Measurements from ENCODE around the gene FMO3. TPM values are rescaled to one million over a fixed set of nuclear protein-coding genes. Genes with fewer than 3 reads are reported as not detected.

The FMO3 gene
- total RNA-seq, 1 experiment from 2014 or later = not detected

DNA sequence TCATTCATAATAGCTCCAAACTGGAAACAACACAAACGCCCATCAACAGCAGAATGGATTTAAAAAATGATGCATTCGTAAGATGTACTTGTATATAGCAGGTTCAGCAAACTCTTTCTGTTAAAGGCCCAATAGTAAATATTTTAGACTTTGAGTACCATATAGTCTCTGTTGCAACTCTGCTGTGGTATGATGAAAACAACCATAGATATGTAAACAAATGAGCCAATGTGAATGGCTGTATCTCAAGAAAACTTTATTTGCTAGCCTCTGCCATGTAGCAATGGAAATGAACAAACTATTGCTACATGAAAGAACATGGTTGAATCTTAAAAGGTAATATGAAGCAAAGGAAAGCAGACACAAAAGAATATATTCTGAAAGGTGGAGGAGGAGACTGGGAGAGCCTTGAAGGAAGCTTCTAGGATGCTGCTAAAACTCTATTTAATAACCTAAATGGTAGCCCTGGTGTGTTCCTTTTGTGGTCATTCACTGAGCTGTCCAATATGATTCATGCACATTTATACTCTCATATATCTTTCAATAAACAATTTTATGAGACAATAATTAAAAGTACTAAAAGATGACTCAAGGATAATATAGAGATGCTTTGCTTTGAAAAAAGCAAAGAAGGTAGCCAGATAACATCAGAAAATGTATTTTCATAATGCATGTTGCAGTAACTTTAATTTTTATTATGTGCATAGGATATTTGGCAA, 29.1 kb upstream of the FMO3 start (continued):
- TF ChIP-seq, protein P1, sequence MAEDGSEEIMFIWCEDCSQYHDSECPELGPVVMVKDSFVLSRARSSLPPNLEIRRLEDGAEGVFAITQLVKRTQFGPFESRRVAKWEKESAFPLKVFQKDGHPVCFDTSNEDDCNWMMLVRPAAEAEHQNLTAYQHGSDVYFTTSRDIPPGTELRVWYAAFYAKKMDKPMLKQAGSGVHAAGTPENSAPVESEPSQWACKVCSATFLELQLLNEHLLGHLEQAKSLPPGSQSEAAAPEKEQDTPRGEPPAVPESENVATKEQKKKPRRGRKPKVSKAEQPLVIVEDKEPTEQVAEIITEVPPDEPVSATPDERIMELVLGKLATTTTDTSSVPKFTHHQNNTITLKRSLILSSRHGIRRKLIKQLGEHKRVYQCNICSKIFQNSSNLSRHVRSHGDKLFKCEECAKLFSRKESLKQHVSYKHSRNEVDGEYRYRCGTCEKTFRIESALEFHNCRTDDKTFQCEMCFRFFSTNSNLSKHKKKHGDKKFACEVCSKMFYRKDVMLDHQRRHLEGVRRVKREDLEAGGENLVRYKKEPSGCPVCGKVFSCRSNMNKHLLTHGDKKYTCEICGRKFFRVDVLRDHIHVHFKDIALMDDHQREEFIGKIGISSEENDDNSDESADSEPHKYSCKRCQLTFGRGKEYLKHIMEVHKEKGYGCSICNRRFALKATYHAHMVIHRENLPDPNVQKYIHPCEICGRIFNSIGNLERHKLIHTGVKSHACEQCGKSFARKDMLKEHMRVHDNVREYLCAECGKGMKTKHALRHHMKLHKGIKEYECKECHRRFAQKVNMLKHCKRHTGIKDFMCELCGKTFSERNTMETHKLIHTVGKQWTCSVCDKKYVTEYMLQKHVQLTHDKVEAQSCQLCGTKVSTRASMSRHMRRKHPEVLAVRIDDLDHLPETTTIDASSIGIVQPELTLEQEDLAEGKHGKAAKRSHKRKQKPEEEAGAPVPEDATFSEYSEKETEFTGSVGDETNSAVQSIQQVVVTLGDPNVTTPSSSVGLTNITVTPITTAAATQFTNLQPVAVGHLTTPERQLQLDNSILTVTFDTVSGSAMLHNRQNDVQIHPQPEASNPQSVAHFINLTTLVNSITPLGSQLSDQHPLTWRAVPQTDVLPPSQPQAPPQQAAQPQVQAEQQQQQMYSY (CRISPR knock-in tag; IDR thresholded peaks at IDR 0.05) = no peak

DNA sequence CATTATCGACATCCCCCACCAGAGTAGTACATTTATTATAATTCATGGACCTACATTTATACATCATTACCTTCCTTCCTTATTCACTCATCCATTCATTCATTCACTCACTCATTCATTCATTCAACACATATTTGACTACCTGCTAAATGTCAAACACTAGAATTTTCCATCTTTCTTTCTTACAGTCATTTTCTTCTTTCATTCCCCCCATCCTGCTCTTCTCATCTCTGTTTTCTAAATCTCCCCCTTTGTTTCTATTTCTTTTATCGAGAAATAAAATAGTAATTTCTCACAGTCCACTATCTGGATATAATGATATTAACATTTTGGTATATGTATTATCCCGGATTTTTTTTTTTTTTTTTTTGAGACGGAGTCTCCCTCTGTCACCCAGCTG, 27.8 kb upstream of the FMO3 start:
- no peak for TF ChIP-seq ETV6 (CRISPR knock-in tag; IDR thresholded peaks at IDR 0.05)
- no peak for TF ChIP-seq MXD4 (CRISPR knock-in tag; IDR thresholded peaks at IDR 0.05; ENCODE audit: borderline replicate concordance)
- TF ChIP-seq, protein P2, sequence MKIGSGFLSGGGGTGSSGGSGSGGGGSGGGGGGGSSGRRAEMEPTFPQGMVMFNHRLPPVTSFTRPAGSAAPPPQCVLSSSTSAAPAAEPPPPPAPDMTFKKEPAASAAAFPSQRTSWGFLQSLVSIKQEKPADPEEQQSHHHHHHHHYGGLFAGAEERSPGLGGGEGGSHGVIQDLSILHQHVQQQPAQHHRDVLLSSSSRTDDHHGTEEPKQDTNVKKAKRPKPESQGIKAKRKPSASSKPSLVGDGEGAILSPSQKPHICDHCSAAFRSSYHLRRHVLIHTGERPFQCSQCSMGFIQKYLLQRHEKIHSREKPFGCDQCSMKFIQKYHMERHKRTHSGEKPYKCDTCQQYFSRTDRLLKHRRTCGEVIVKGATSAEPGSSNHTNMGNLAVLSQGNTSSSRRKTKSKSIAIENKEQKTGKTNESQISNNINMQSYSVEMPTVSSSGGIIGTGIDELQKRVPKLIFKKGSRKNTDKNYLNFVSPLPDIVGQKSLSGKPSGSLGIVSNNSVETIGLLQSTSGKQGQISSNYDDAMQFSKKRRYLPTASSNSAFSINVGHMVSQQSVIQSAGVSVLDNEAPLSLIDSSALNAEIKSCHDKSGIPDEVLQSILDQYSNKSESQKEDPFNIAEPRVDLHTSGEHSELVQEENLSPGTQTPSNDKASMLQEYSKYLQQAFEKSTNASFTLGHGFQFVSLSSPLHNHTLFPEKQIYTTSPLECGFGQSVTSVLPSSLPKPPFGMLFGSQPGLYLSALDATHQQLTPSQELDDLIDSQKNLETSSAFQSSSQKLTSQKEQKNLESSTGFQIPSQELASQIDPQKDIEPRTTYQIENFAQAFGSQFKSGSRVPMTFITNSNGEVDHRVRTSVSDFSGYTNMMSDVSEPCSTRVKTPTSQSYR (CRISPR knock-in tag; IDR thresholded peaks at IDR 0.05) = no peak
- TF ChIP-seq, protein P3, sequence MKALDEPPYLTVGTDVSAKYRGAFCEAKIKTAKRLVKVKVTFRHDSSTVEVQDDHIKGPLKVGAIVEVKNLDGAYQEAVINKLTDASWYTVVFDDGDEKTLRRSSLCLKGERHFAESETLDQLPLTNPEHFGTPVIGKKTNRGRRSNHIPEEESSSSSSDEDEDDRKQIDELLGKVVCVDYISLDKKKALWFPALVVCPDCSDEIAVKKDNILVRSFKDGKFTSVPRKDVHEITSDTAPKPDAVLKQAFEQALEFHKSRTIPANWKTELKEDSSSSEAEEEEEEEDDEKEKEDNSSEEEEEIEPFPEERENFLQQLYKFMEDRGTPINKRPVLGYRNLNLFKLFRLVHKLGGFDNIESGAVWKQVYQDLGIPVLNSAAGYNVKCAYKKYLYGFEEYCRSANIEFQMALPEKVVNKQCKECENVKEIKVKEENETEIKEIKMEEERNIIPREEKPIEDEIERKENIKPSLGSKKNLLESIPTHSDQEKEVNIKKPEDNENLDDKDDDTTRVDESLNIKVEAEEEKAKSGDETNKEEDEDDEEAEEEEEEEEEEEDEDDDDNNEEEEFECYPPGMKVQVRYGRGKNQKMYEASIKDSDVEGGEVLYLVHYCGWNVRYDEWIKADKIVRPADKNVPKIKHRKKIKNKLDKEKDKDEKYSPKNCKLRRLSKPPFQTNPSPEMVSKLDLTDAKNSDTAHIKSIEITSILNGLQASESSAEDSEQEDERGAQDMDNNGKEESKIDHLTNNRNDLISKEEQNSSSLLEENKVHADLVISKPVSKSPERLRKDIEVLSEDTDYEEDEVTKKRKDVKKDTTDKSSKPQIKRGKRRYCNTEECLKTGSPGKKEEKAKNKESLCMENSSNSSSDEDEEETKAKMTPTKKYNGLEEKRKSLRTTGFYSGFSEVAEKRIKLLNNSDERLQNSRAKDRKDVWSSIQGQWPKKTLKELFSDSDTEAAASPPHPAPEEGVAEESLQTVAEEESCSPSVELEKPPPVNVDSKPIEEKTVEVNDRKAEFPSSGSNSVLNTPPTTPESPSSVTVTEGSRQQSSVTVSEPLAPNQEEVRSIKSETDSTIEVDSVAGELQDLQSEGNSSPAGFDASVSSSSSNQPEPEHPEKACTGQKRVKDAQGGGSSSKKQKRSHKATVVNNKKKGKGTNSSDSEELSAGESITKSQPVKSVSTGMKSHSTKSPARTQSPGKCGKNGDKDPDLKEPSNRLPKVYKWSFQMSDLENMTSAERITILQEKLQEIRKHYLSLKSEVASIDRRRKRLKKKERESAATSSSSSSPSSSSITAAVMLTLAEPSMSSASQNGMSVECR (CRISPR knock-in tag; IDR thresholded peaks at IDR 0.05; ENCODE audit: borderline replicate concordance) = no peak
- TF ChIP-seq TCF7 (CRISPR knock-in tag; IDR thresholded peaks at IDR 0.05; ENCODE audit: low read depth) = no peak
- no peak for TF ChIP-seq NR3C1 (CRISPR knock-in tag; conservative IDR thresholded peaks at IDR 0.05; ENCODE audit: low read depth)
- TF ChIP-seq FOXP1 (CRISPR knock-in tag; IDR thresholded peaks at IDR 0.05; ENCODE audit: borderline replicate concordance) = no peak
- TF ChIP-seq, protein P4, sequence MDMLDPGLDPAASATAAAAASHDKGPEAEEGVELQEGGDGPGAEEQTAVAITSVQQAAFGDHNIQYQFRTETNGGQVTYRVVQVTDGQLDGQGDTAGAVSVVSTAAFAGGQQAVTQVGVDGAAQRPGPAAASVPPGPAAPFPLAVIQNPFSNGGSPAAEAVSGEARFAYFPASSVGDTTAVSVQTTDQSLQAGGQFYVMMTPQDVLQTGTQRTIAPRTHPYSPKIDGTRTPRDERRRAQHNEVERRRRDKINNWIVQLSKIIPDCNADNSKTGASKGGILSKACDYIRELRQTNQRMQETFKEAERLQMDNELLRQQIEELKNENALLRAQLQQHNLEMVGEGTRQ (CRISPR knock-in tag; IDR thresholded peaks at IDR 0.05) = no peak
- TF ChIP-seq PRRX2 (CRISPR knock-in tag; IDR thresholded peaks at IDR 0.05) = no peak
- no peak for TF ChIP-seq EMX1 (CRISPR knock-in tag; IDR thresholded peaks at IDR 0.05)
- TF ChIP-seq ZNF416 (CRISPR knock-in tag; IDR thresholded peaks at IDR 0.05) = no peak
- Mint-ChIP-seq H3K27me3 (ENCODE audit: low read depth) (no peaks in the 10 kb centered on the region), H3K4me1 (no peaks in the 10 kb centered on the region), H3K36me3 (no peaks in the 10 kb centered on the region), H3K9me3 (no peaks in the 10 kb centered on the region), H3K4me3 (no peak overlapping the region), H3K27ac (no peak overlapping the region)
- no peak for DNase-seq (ENCODE audit: low spot score)
- ChIA-PET POLR2A (no interaction called here), CTCF (no interaction called here)
- ATAC-seq = no peak
